22Rv1 (cell line): ENCODE results near the gene DRAM2.

Experiments used
- H3K27ac ChIP-seq: fragments of 450-650 bp; 2 replicates; pipeline ENCODE4 v1.5.1; 2017
- ZFX ChIP-seq: fragments of 450-650 bp; IDR thresholded peaks from 2 replicates; pipeline ENCODE4 v1.6.1; 2017; ENCODE audit warnings: antibody characterized with exemption, borderline replicate concordance
- TF ChIP-seq, protein P1 (sequence below): fragments of 450-650 bp; IDR thresholded peaks from 2 replicates; pipeline ENCODE4 v1.5.1; 2017; ENCODE audit warnings: mild to moderate bottlenecking

DRAM2 gene

GRCh38 chr1:111175349-111175748, 35.5 kb upstream of the DRAM2 start:
- H3K27ac ChIP-seq = no peak overlapping the region
- TF ChIP-seq, protein P1, sequence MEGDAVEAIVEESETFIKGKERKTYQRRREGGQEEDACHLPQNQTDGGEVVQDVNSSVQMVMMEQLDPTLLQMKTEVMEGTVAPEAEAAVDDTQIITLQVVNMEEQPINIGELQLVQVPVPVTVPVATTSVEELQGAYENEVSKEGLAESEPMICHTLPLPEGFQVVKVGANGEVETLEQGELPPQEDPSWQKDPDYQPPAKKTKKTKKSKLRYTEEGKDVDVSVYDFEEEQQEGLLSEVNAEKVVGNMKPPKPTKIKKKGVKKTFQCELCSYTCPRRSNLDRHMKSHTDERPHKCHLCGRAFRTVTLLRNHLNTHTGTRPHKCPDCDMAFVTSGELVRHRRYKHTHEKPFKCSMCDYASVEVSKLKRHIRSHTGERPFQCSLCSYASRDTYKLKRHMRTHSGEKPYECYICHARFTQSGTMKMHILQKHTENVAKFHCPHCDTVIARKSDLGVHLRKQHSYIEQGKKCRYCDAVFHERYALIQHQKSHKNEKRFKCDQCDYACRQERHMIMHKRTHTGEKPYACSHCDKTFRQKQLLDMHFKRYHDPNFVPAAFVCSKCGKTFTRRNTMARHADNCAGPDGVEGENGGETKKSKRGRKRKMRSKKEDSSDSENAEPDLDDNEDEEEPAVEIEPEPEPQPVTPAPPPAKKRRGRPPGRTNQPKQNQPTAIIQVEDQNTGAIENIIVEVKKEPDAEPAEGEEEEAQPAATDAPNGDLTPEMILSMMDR = no peak
- TF ChIP-seq ZFX = no peak

- TF ChIP-seq ZFX = no peak
- TF ChIP-seq, protein P1 = no peak
- no peak overlapping the region for H3K27ac ChIP-seq
These were observed 34.2 kb upstream of the DRAM2 start for GRCh38 chr1:111174070-111174469.

DNA sequence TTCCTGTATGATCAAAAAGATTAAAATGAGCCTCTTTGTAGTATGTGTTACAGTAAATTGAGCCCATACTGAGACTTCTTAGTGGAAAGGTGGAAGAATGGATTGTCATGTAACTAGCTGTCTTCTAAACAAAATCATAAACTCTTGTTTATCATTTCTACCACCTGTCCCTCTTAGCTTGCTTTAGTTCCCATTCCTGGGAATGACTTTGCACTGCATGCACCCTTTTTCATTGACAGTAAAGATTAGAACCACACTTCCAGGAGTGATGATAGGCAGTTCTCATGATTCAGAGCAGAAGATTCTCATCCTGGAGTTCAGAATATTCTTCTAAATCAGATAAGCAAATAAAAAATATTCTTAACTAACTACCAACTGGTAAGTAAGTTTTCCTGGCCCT, 32.6 kb upstream of the DRAM2 start:
- TF ChIP-seq ZFX = no peak
- TF ChIP-seq, protein P1 = no peak
- H3K27ac ChIP-seq = no peak overlapping the region

GRCh38 chr1:111164151-111164550, 24.3 kb upstream of the DRAM2 start:
- no peak overlapping the region for H3K27ac ChIP-seq
- no peak for TF ChIP-seq ZFX
- TF ChIP-seq, protein P1 = no peak

- H3K27ac ChIP-seq = no peak overlapping the region
These were observed 23.5 kb upstream of the DRAM2 start for GRCh38 chr1:111163363-111163762.

DNA sequence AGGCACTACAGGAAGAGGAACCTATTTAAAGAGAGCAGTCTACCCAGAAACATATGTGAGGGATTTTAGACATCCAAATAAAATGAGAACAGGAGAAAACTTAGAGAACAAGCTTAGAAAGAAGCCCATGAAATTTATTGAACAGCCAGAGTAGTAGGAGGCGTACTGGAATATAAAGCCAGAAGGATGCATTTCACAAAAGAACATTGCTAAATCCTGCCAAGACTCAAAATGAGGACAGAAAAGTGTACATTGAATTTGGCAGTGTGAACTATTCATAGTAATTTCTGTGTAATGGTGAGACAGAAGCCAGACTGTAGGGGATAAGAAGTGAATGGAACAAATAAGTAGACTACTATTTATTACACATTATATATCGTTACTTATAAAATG, 22.6 kb upstream of the DRAM2 start:
- no peak overlapping the region for H3K27ac ChIP-seq

More at GRCh38 chr1:111163363-111163762, 23.5 kb upstream of the DRAM2 start:
- TF ChIP-seq, protein P1 = no peak

GRCh38 chr1:111161843-111162487, 22.1 kb upstream of the DRAM2 start:
- no peak for TF ChIP-seq ZFX
- TF ChIP-seq, protein P1 = no peak
- H3K27ac ChIP-seq = no peak overlapping the region

More for the DNA sequence above, 22.6 kb upstream of the DRAM2 start:
- no peak for TF ChIP-seq ZFX
- TF ChIP-seq, protein P1 = no peak
